SH-SY5Y (cell line): ENCODE results near the gene PFKP.

Source experiments
- GATA2 ChIP-seq: IDR thresholded peaks from 2 replicates; pipeline ENCODE4 v1.6.1; 2011; ENCODE audit warnings: mild to moderate bottlenecking, low read depth, low read length
- GATA3 ChIP-seq: IDR thresholded peaks from 2 replicates; pipeline ENCODE4 v1.6.1; 2011; ENCODE audit warnings: low read depth, mild to moderate bottlenecking, low read length, moderate library complexity

PFKP gene

DNA sequence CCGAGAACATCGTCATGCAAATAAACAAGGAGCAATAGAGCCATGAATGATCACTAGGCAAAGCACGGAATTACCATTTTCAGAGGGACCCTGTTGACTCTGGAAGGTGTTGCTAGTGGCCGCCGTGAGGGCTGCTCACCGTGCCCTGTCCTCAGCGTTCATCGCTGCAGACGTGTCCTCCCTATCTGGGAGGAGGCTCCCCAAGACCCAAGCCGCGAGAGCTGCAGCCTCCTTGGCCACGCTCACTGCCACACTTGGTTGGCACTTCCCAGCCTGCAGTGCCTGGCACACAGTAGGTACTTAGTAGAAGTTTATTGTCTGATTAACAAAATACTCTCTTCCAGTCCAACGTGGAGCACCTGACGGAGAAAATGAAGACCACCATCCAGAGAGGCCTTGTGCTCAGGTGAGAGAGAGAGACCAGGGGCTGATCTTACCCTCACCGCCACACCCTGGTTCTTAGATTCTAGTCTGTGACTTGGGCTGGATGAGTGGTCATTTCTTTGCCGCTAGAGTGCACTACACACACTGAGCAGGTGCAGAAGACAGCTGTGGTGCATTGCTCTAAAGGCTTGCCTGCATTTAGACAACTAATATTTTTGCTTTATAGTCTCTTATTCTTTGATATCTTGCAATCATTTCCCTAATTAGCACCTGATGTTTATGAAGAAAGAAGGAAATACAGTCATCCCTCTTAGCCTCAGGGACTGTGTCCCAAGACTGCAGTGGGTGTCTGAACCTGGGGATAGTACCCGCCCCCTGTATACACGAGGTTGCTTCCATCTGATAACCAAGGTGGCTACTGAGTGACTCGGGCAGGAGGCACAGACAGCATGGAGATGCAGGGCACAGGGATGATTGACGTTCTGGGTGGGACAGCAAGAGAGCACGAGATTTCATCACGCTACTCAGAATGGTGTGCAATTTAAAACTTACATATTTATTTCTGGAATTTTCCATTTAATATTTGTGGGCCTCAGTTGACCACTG lies 65.0 kb downstream of the PFKP start:
- TF ChIP-seq GATA3 (no peak), GATA2 (no peak)

DNA sequence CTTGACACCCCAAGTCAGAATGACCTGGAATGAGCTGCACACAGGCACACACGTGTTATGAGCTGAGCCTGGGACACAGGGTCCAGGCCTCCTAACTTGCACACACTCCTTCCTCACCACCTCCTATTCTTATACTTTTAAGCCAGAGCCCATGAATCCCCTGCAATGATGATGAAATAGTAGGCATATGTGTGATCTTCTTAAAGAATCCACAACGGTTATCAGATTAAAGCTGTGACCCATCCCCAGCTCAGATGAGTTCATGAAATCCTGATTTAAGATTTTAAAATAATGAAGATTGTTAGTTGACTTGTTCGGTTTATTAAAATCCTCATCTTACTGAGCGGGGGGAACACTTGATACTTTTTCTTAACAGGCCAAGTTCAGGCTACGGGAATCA lies 66.6 kb downstream of the PFKP start:
- TF ChIP-seq GATA3 (no peak), GATA2 (no peak)

DNA sequence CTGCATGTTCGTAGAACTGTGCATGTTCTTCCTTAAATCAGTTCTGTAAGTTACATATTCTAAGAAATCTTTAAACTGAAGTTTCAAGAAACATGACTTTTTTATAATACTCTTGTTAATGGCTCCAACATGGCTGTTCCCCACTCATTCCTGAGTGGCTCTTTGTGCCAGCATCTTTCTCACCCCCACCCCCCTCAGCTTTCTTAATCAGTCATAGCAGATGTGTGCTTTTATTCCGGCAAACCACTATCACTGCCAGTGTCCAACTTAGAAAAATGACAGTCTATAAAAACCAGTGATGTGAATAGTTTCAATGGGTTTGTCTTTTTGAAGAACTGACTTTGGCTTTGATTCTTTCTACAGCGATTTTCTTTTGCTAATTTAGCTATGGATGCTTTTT lies 67.7 kb downstream of the PFKP start:
- TF ChIP-seq GATA2 (no peak), GATA3 (no peak)

DNA sequence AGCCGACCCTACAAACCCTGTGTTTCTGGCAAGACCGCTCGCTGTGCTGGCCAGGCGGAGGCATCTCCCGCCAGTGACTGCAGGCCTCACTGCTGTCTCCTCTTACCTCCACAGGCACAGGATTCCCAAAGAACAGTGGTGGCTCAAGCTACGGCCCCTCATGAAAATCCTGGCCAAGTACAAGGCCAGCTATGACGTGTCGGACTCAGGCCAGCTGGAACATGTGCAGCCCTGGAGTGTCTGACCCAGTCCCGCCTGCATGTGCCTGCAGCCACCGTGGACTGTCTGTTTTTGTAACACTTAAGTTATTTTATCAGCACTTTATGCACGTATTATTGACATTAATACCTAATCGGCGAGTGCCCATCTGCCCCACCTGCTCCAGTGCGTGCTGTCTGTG lies 69.0 kb downstream of the PFKP start:
- TF ChIP-seq GATA3 (no peak), GATA2 (no peak)

DNA sequence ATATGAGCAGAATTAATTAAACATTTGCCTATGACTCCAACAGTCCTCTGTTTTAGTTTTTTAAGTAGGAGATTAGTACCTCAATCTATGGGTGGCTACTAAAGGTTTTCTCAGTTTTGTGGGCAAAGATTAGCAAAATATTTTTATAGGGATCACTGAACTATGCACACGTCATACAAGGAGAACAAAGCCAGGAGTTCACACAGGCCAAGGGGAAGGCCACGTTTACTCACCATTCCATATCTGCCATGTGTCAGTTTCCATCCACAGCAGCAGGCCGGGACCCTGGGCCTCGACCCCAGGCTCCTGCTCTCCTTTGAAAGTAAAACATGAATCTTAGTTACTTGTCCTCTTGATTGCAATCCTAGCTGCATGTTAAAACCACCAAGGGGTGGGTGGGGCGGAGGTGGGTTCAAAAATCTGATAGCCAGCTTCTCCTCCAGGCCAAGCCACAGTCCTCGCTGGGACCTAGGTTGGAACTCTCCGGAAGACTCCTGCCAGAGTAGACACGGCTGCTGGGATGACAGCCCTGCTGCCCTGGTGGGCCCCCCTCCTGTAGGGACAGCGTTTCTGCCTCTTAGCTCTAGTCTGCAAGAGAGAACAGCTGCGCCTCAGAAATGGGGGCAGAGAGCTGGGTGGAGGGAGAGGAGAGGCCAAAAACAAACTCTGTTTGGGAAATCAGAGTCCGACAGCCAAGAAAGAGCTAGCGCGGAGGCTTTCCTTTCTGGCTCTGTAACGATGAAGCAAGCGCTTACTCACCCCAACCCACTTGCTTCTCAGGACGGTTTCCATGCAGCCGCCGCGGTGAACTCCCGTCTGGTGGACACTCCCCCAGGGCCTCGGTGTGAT lies 69.6 kb downstream of the PFKP start:
- TF ChIP-seq GATA2, result no peak
- no peak for TF ChIP-seq GATA3

DNA sequence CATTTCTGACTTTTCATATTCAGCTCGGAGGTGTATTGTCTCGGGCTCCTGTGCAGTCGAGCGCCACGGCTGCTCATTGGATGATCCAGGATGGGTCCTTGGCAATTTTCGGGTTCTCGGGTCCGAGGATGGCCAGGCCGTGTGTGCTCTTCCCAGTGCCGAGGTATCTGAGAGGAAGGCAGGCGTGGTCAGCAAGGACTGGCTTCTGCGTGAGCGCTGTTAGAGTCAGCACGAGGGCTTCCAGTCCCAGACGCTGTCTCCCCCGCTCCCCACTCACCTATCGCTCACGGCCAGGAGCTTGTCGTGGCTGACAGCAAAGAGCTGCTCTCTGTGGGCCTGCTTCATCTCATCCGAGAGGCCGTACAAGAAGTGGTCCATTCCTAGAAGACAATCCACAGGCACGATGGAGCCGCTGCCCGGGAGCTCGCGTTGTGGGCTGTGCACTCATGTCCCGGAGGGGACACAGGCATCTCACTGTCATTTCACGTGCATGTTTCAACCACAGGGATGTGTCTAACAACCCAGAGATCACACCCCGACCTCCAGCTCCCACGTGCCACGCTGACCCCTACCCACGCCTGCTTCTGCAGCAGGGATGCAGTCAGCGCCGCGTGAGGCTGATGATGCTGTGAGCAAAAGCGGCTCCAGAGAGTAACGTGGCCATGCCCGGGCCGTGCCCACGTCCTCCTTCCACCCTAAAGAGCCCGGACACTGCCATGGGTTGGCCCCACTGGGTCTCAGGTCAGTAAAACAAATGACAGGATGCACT lies 70.8 kb downstream of the PFKP start:
- TF ChIP-seq GATA3 (no peak), GATA2 (no peak)

DNA sequence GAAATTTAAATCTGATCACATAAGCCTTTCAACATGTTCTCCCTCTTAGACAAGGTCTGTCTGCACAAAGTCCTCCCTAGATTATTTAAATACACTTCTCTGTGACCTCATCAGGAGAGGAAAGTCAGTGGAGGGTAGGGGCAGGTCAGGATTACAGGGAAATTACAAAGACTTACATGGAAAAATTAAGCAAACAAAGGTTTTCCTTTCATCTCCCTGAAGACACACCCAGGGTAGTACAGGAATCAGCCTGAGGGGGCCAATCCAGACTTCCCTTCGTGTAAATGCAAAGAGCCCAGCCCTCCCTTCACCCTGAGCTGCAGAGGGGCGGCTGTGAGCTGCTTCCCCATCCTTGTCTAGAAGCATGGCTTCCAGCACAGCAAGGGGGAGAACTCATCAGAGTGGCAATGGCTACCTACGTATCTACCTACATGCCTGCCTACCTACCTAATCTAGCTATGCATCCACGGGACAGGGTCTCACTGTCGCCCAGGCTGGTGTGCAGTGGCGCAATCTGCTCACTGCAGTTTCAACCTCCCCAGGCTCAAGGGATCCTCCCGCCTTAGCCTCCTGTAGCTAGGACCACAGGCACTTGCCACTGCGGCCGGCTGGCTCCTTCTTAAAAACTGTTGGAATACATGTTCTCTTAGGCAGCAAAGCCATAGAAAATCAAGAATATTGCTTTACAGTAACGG lies 72.0 kb downstream of the PFKP start:
- TF ChIP-seq GATA3 (no peak), GATA2 (no peak)

DNA sequence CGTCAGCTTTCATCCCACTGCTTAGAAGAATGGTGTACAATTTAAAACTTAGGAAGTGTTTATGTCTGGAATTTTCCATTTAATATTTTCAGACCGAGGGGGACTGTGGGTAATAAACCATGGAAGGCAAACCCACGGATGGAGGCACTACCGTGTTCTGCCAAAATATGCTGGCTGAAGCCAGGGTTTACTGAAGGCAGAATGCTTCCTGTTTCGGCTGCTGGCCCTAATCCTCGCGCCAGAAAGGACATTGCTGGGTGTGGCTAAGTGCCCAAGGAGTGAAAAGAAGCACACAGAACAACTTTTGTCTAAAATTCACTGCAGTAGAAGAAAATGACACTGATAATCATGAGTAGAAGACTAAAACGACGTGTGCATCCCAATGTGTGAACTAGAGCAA lies 72.9 kb downstream of the PFKP start:
- no peak for TF ChIP-seq GATA2
- TF ChIP-seq GATA3, result no peak

DNA sequence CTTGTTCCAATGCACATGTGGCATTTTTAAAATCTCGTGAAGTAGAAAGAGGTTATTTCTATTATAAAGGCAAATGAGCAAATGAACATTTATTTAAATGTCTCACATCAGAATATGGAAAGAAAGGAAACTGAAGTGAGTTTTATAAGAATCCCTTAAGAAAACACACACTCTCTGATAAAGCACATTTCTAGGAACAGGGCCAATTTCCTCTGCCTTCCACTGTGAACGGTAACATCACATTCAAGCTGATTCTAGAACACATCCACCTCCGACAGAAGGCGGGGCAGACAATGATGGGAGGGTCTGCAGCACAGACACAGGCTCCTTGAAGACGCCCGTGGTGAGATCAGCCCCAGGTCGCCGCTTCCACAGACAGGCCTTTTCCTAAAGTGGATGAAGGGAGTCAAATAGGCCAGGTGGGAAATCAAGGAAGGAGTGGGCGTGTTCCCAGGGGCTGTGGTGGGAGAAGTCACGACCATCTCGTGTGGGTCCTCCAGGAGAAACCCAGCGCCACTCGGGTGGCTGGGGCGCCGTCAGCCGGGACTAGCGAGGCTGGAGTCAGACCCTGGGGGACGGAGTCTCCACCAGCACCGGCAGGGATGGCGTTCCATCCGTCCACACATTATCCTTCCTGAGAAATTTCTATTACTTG lies 74.1 kb downstream of the PFKP start:
- TF ChIP-seq GATA3 (no peak), GATA2 (no peak)

DNA sequence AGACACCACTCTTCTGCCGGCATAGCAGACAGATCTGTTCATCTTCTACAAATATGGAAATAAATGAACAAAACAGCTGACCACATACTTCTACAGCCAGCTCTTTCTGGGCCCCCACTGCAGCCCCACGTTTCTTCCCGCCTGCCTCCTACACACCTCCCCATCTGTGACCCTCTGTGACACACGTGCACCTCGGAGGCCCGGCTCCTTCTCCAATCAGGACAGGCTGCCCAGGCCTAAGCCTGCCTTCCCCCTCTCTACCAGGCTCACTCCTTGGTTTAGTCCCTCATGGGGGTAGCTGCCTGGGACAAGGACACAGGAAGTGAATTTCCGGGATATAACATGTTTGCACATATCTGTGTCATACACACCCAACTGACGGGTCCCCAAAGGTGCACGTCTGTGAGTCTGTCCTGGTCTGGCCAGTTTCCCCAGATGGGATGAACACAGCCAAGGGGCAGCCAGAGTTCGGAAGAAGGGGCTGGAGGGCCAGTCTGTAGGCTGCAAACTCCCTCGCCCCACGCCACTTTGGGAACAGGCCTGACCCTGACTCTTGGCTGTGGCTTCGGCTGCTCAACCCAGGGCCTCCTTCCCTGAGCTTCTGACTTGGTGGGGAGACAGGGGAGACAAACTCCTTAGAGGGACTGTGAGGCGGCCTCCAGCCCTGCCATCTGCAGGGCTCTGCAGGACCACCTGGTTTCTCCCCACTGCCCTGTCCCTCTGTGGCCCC lies 75.0 kb downstream of the PFKP start:
- TF ChIP-seq GATA3 (no peak), GATA2 (no peak)

DNA sequence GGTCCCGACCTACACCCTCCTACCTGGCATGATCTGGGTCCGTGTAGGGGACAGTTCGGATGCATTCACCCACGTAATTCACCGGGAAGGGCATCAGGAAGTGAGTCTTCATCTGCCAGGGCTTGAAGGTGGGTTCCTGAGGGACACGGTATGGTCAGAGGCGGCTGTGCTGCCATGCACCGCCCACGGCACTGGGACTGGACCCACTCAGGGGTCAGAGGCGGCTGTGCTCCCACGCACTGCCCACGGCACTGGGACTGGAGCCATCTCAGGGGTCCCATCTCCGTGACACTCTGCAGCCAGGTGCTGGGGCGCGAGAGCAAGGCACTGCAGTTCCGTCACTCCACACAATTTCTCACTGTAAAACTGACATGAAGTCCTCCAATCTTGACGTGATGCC lies 76.0 kb downstream of the PFKP start:
- TF ChIP-seq GATA3 (no peak), GATA2 (no peak)

DNA sequence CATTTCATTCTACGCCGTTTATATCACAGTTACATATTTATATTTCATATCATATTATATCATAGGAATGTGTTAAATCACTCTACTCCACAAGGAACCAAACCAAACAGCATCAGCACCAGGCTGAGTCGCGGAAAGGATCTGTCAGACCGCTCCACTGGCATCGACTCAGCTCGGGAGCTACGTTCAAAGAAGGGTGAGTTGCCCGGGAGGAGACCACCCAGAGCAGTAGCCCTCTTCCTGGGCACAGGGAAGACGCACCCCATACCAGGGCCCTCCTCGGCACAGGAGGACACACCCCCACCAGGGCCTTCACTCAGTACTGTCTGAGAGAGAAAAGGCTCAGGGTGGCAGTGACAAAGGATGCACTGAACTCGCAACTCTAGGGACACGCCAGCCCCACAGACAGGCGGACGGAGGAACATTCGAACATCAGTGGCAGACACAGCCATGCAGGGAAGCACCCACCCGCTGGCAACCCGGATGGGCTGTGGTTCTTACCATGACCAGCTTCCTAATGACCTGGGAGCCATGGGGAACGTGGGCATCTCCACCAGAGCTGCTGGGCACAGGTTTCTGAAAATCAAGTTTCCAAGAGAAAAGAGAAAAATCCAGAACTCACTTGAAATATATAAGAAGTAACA lies 76.6 kb downstream of the PFKP start:
- TF ChIP-seq GATA2, result no peak
- TF ChIP-seq GATA3, result no peak

DNA sequence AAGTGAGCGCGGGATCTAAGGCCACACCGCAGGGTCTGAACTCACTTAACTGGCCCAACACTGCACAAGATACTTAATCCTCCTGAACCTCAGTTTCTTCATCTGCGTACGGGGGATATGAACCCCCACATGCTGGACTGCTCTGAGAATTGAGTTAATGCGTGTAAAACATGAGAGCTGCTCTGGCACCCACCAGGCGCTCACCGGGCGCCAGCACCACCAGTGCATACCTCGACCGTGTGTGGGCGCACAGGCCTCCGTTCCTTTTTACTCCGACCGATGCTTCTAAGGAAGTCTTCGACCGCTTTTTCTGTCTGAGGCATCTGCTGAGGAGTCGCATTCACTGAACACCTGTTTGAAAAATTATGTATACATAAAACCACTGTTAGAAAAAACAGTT lies 78.0 kb downstream of the PFKP start:
- TF ChIP-seq GATA3 (no peak), GATA2 (no peak)
